PC-3 (cell line): Measurements from ENCODE around the gene NKX2-3. TPM values are rescaled to one million over a fixed set of nuclear protein-coding genes. Genes with fewer than 3 reads are reported as not detected.

Experiments used
- ATAC-seq: fragments of 200-7000 bp; cut with Tn5 transposase; 2 replicates; pipeline ENCODE4 v1.9.1; 2020; ENCODE audit warnings: mild to moderate bottlenecking, moderate library complexity
- BruUV-seq: library from RNA; stranded (reverse); fragments of 400-500 nt; replicated peaks from 2 replicates; lab custom pipeline; 2021; lab: Mats Ljungman, UMichigan
- CTCF ChIA-PET: fragments of 300-600 bp; sonication (Branson Sonifier 250); formaldehyde crosslinking; loops from one replicate; lab custom pipeline; 2022; ENCODE audit warnings: antibody characterized with exemption; lab: Charles Lee
- POLR2A ChIA-PET: fragments of 300-600 bp; sonication (Branson Sonifier 250); formaldehyde crosslinking; loops from one replicate; lab custom pipeline; 2022; ENCODE audit warnings: antibody characterized with exemption; ENCODE audit not compliant: unreplicated experiment; lab: Charles Lee
- DNase-seq: peaks from one replicate; pipeline ENCODE4 v3.0.0-alpha.2; 2015
- H2AFZ ChIP-seq: fragments of 300-600 bp; sonication (generic); 2 replicates; pipeline ENCODE4 v1.6.0; 2016; ENCODE audit warnings: antibody characterized with exemption, low read length
- H3F3A ChIP-seq: fragments of 300-600 bp; sonication (generic); one replicate; pipeline ENCODE4 v1.6.0; 2017; ENCODE audit warnings: antibody characterized with exemption, low read length, control low read depth, mild to moderate bottlenecking; ENCODE audit not compliant: unreplicated experiment
- H3K27ac ChIP-seq: fragments of 300-600 bp; sonication (generic); 2 replicates; pipeline ENCODE4 v1.5.1; 2016; ENCODE audit warnings: mild to moderate bottlenecking, low read length
- H3K27me3 ChIP-seq: fragments of 300-600 bp; sonication (generic); 2 replicates; pipeline ENCODE4 v1.6.1; 2016; ENCODE audit warnings: low read length, mixed read lengths
- H3K36me3 ChIP-seq: fragments of 300-600 bp; sonication (generic); 2 replicates; pipeline ENCODE4 v1.6.1; 2016; ENCODE audit warnings: low read depth, mixed run types, low read length, mixed read lengths
- H3K4me1 ChIP-seq: fragments of 300-600 bp; sonication (generic); 2 replicates; pipeline ENCODE4 v1.5.1; 2016; ENCODE audit warnings: low read length; ENCODE audit not compliant: insufficient read depth
- H3K4me2 ChIP-seq: fragments of 300-600 bp; sonication (generic); 2 replicates; pipeline ENCODE4 v1.6.0; 2016; ENCODE audit warnings: low read length
- H3K4me3 ChIP-seq: fragments of 300-600 bp; sonication (generic); 2 replicates; pipeline ENCODE4 v1.5.1; 2016; ENCODE audit warnings: mild to moderate bottlenecking, low read length, mixed read lengths
- H3K79me2 ChIP-seq: fragments of 300-600 bp; sonication (generic); 2 replicates; pipeline ENCODE4 v1.6.1; 2017; ENCODE audit warnings: low read length, mixed read lengths
- H3K9ac ChIP-seq: fragments of 300-600 bp; sonication (generic); 2 replicates; pipeline ENCODE4 v1.6.0; 2016; ENCODE audit warnings: mild to moderate bottlenecking, low read length
- H3K9me2 ChIP-seq: fragments of 300-600 bp; sonication (generic); replicated peaks from 2 replicates; pipeline ENCODE4 v1.6.1; 2016; ENCODE audit warnings: mixed run types, low read length, mixed read lengths
- H3K9me3 ChIP-seq: fragments of 300-600 bp; sonication (generic); 2 replicates; pipeline ENCODE4 v1.6.1; 2016; ENCODE audit warnings: low read length, mixed read lengths
- H4K20me1 ChIP-seq: fragments of 300-600 bp; sonication (generic); 2 replicates; pipeline ENCODE4 v1.6.1; 2016; ENCODE audit warnings: low read length, mixed read lengths
- CTCF ChIP-seq: fragments of 300-600 bp; sonication (generic); conservative IDR thresholded peaks from 2 replicates; pipeline ENCODE4 v1.5.1; 2017; ENCODE audit warnings: antibody characterized with exemption, low read depth, mild to moderate bottlenecking, low read length
- EZH2 ChIP-seq: fragments of 300-600 bp; sonication (generic); IDR thresholded peaks from one replicate; pipeline ENCODE4 v1.6.1; 2017; ENCODE audit warnings: antibody characterized with exemption, mild to moderate bottlenecking, low read length; ENCODE audit not compliant: unreplicated experiment
- EZH2phosphoT487 ChIP-seq: fragments of 300-600 bp; sonication (generic); IDR thresholded peaks from 2 replicates; pipeline ENCODE4 v1.6.1; 2018; ENCODE audit warnings: mild to moderate bottlenecking, antibody characterized with exemption, low read length, borderline replicate concordance
- intact Hi-C: fragments of 100-400 bp; cut with micrococcal nuclease; formaldehyde crosslinking; loops from 2 replicates; pipeline ENCODE4 v1.9.0; 2023
- total RNA-seq: library from RNA; depleted of rRNA; stranded (reverse); fragments of >200 nt; gene quantifications from 2 replicates; pipeline ENCODE4 v1.2.3, GENCODE V29; 2014

NKX2-3 gene
- total RNA-seq, 1 experiment from 2014 or later, result 0.07 TPM

GRCh38 chr10:99529591-99530107 is 3.1 kb upstream of the NKX2-3 start:
- ATAC-seq (no peak), DNase-seq (no peak)
- H2AFZ ChIP-seq, result no peak overlapping the region
- no TSS peak for BruUV-seq
- no peaks in the 10 kb centered on the region for H3K36me3 ChIP-seq
- no peaks in the 10 kb centered on the region; the same call in 1 of the 2 replicates for H4K20me1 ChIP-seq
- CTCF ChIA-PET, result no interaction called here
- POLR2A ChIA-PET, result no interaction called here
- no peak overlapping the region for H3K9ac ChIP-seq
- TF ChIP-seq EZH2phosphoT487, result no peak
- TF ChIP-seq CTCF, result no peak
- no peak for TF ChIP-seq EZH2
- no peaks in the 10 kb centered on the region for H3K9me2 ChIP-seq
- H3K4me1 ChIP-seq, result 0 out of 2 replicates have a peak, but pooled peaks cover 1% of the 10 kb centered on the region
- intact Hi-C loops, result no loop called here
- peaks cover 73% of the 10 kb centered on the region for H3K27me3 ChIP-seq
- no peaks in the 10 kb centered on the region for H3F3A ChIP-seq
- no peaks in the 10 kb centered on the region for H3K79me2 ChIP-seq
- no peak overlapping the region for H3K27ac ChIP-seq
- no peak overlapping the region for H3K4me3 ChIP-seq
- no peaks in the 10 kb centered on the region for H3K9me3 ChIP-seq
- no peak overlapping the region for H3K4me2 ChIP-seq

DNA sequence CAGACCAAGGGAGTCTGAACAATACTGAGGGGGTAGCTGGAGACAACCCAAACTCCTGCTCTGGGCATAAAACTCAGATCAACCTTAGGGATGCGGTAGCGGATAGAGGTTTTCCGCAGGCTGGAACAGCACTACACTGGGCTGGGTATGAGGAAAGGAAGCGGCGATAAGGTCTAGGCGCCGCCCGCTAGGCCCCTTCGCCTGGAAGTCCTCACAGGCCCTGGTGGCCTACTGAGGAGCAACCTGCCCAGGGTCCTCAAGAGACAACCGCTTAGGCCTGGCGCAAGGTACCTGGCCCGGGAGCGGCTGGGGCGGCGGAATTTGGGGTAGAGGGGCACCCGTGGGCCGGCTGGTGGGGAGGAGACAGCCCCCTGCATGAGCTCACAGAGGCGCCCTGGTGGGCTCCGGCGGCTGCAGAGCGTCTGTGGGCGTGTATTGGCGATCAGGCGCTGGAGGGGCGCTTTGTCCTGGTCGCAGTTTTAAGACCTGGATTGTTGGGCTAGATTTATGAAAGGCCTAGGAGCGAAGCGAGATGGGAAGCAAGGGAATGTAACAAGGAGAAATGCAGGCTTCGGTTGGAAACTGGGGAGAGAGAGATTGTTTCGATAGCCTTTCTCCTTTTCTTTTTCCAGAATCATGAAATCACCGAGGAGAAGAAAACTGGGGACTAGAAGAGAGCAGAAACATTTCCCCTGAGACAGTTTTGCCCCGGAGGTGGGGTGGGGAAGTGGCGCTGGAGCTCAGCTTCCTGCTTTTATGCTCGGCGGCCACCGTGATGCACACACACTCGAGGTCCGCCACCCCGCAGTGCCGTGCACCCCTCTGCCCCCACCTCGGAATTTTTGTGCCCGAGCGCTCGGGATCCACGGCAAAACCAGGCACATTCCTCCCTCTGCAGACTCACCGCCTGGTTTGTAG is 2.4 kb upstream of the NKX2-3 start:
- intact Hi-C loops, result no loop called here

More for the DNA sequence above, 2.4 kb upstream of the NKX2-3 start:
- ATAC-seq (no peak), DNase-seq (no peak)
- 0 out of 2 replicates have a peak, but pooled peaks cover 5% of the 10 kb centered on the region for H3K4me1 ChIP-seq
- POLR2A ChIA-PET, result no interaction called here
- H3K79me2 ChIP-seq, result no peaks in the 10 kb centered on the region
- TF ChIP-seq EZH2, result no peak
- no peak for TF ChIP-seq EZH2phosphoT487
- TF ChIP-seq CTCF, result no peak
- H3K9me3 ChIP-seq, result no peaks in the 10 kb centered on the region
- BruUV-seq, result no TSS peak
- no peaks in the 10 kb centered on the region for H3K9me2 ChIP-seq
- no peak overlapping the region for H3K4me2 ChIP-seq
- H3K27me3 ChIP-seq, result peaks cover 73% of the 10 kb centered on the region
- no peak overlapping the region for H3K9ac ChIP-seq
- no peaks in the 10 kb centered on the region for H3K36me3 ChIP-seq
- CTCF ChIA-PET, result no interaction called here
- H2AFZ ChIP-seq, result no peak overlapping the region
- H3K4me3 ChIP-seq, result no peak overlapping the region
- H3F3A ChIP-seq, result no peaks in the 10 kb centered on the region
- H4K20me1 ChIP-seq, result no peaks in the 10 kb centered on the region; the same call in 1 of the 2 replicates
- H3K27ac ChIP-seq, result no peak overlapping the region
